ENCODE data around the gene CLASRP.

CLASRP gene

DNA sequence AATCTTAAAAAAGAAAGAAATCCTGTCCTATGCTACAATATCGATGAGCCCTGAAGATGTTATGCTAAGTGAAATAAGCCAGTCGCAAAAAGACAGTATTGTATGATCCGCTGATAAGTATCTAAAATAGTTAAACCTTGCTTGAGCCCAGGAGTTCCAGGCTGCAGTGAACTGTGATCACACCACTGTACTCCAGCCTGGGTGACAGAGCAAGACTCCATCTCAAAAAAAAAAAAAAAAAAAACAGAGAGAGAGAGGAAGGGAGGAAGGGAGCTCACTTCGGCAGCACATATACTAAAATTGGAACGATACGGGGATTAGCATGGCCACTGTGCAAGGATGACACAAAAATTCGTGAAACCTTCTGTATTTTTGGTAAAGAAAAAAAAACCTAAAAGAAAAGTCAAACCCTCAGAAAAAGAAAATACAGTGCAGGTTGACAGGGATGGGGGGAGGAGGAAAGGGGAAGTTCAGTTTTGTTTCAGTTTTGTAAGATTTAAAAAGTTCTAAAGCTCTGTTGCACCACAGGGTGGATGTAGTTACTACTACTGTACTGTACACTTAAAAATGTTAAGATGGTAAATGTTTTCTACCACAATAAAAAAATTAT is 8.4 kb downstream of the CLASRP start:
- 96% methylated on average over 7 of the region's 7 CpGs for WGBS
- no peak overlapping the region for H3K9ac ChIP-seq (ENCODE audit: low read depth, low read length)
- no peaks in the 10 kb centered on the region for H3K27me3 ChIP-seq (ENCODE audit: insufficient read depth, low read length)
- H3K9me3 ChIP-seq (ENCODE audit: insufficient read depth, low read depth, low read length): no peaks in the 10 kb centered on the region
- no peaks in the 10 kb centered on the region for H3K4me1 ChIP-seq (ENCODE audit: insufficient read depth, low read length)
- H3K36me3 ChIP-seq (ENCODE audit: insufficient read depth, low read length): peaks cover 54% of the 10 kb centered on the region
- no peak overlapping the region for H3K4me3 ChIP-seq (ENCODE audit: low read length)
- no peak overlapping the region for H3K27ac ChIP-seq (ENCODE audit: low read depth, low read length)

DNA sequence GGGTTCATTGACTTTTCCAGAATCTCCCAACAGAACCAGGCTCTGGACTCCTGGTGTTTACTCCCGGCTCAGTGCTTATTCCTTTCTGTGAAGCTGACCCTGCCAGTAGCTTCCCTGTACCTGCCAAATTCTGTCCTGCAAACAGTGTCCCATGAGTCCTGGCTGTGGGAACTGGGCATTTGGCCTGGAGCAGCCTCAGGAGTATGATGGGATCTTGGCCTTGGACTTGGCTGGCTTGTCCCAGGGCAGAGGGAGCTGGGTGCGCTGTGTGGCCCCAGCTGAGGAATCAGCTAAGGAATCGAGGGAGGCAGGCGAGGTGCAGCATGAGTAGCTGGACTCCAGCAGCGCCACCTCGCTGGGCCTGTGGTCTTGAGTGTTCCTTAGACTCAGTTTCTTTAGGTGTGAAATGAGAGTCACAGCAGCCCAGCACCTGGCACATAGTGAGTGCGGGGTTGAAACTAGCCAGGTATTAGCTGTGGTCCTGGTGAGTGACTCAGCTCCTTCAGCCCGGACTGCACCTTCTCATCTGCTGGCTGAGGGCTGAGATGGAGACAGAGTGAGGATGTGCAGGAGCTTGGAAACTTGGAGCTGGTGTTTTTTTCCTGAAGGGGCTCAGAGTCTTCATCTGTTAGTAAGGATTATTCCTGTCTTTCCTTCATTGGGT is 10.4 kb downstream of the CLASRP start:
- no peaks in the 10 kb centered on the region for H3K27me3 ChIP-seq (ENCODE audit: insufficient read depth, low read length)
- H3K27ac ChIP-seq (ENCODE audit: low read depth, low read length): no peak overlapping the region
- no peak overlapping the region for H3K4me3 ChIP-seq (ENCODE audit: low read length)
- no peaks in the 10 kb centered on the region for H3K4me1 ChIP-seq (ENCODE audit: insufficient read depth, low read length)
- H3K9me3 ChIP-seq (ENCODE audit: insufficient read depth, low read depth, low read length): no peaks in the 10 kb centered on the region
- peaks cover 51% of the 10 kb centered on the region for H3K36me3 ChIP-seq (ENCODE audit: insufficient read depth, low read length)
- 95% methylated on average over 8 of the region's 8 CpGs for WGBS
- no peak overlapping the region for H3K9ac ChIP-seq (ENCODE audit: low read depth, low read length)

DNA sequence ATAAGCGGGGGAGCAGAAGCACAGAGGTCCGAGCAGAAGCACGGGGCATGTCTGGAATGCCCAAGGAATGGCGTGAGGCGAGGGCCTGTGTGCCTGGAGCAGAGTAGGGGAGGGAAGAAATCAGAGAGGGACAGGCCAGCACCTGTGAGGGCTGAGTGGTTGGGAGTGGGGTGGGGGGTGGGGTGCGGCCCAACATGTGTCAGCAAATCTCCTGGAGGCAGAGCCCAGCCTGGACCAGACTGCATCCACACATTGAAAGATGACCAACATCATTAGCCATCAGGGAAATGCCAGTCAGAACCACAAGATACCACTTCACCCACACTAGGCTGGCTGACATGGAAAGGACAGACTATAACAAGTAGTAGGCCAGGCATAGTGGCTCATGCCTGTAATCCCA is 11.2 kb downstream of the CLASRP start:
- H3K4me1 ChIP-seq (ENCODE audit: insufficient read depth, low read length): no peaks in the 10 kb centered on the region
- peaks cover 50% of the 10 kb centered on the region for H3K36me3 ChIP-seq (ENCODE audit: insufficient read depth, low read length)
- H3K9ac ChIP-seq (ENCODE audit: low read depth, low read length): no peak overlapping the region
- H3K27ac ChIP-seq (ENCODE audit: low read depth, low read length): no peak overlapping the region
- no peak overlapping the region for H3K4me3 ChIP-seq (ENCODE audit: low read length)
- no peaks in the 10 kb centered on the region for H3K27me3 ChIP-seq (ENCODE audit: insufficient read depth, low read length)
- no peaks in the 10 kb centered on the region for H3K9me3 ChIP-seq (ENCODE audit: insufficient read depth, low read depth, low read length)
- 96% methylated on average over 6 of the region's 6 CpGs for WGBS

DNA sequence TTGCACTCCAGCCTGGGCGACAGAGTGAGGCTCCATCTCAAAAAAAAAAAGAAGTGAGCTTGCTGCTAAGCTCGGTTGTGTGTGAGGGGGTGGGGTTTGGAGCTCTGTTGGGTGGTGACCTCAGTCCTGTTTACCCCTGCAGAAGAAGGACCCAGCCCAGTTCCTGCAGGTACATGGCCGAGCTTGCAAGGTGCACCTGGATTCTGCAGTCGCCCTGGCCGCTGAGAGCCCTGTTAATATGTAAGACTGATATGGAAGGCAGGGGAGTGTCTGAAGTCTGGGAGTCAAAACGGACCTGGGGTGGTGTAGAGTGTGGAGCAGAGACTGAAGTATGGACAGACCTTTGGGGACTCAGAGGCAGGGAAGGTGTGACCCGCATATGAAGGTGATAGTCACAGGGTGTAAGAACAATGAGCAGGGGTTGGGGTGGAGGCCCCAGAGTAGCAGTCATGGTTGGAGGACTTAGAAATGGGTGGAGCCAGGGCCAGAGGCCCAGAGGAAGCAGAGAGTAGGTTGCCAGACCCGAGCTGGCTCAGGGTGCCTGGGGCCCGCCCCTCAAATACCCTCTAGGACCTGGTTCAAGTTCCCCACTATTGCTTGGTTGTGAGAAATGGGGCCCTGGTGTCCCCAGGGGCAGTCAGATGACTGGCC is 13.2 kb downstream of the CLASRP start:
- no peaks in the 10 kb centered on the region for H3K27me3 ChIP-seq (ENCODE audit: insufficient read depth, low read length)
- no peak overlapping the region for H3K27ac ChIP-seq (ENCODE audit: low read depth, low read length)
- no peaks in the 10 kb centered on the region for H3K4me1 ChIP-seq (ENCODE audit: insufficient read depth, low read length)
- WGBS: 91% methylated on average over 9 of the region's 9 CpGs
- H3K9me3 ChIP-seq (ENCODE audit: insufficient read depth, low read depth, low read length): no peaks in the 10 kb centered on the region
- H3K9ac ChIP-seq (ENCODE audit: low read depth, low read length): no peak overlapping the region
- no peak overlapping the region for H3K4me3 ChIP-seq (ENCODE audit: low read length)
- peaks cover 48% of the 10 kb centered on the region for H3K36me3 ChIP-seq (ENCODE audit: insufficient read depth, low read length)

DNA sequence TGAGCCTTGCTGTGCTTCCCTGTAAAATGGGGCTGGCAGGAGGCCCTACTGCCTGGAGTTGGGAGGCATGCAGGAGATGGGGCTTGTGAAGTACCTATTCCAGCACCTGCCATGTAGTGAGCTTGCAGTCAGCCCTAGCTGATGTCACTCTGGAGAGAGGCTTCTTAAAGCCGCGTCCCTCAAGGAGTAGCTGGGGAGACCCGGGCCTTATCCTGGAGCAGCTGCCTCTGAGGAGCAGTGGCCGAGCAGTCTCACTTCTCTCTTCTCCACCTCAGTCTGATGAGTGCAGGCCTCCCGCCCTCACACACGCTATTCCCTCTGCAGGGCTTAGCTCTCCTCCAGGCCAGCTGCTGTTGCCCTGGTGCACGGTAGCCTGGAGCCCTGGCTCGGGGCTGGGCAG is 18.0 kb downstream of the CLASRP start:
- Histone ChIP-seq H3K4me1 (ENCODE audit: insufficient read depth, low read length) (no peaks in the 10 kb centered on the region), H3K9ac (ENCODE audit: low read depth, low read length) (no peak overlapping the region), H3K9me3 (ENCODE audit: insufficient read depth, low read depth, low read length) (no peaks in the 10 kb centered on the region), H3K27me3 (ENCODE audit: insufficient read depth, low read length) (no peaks in the 10 kb centered on the region), H3K27ac (ENCODE audit: low read depth, low read length) (no peak overlapping the region), H3K36me3 (ENCODE audit: insufficient read depth, low read length) (peaks cover 88% of the 10 kb centered on the region), H3K4me3 (ENCODE audit: low read length) (no peak overlapping the region)
- WGBS: 95% methylated on average over 8 of the region's 8 CpGs

DNA sequence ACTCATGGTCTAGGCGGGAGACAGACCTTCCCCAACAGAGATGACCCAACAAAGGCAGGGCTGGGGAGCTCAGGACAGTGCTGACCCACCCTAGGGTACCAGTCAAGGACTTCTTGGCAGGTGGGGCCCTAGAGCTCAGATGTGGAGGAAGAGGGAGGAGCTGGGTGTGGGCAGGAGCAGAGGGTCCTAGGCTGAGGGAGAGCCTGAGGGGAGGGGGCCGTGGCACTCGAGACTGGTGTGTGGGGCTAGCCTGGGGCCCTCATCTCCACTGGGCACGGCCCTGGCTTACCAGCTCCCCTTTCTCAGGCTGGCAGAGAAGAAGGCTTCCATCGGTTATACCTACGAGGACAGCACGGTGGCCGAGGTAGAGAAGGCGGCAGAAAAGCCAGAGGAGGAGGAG is 18.6 kb downstream of the CLASRP start:
- 94% methylated on average over 9 of the region's 9 CpGs for WGBS
- no peaks in the 10 kb centered on the region for H3K9me3 ChIP-seq (ENCODE audit: insufficient read depth, low read depth, low read length)
- H3K36me3 ChIP-seq (ENCODE audit: insufficient read depth, low read length): peaks cover 89% of the 10 kb centered on the region
- no peak overlapping the region for H3K4me3 ChIP-seq (ENCODE audit: low read length)
- H3K4me1 ChIP-seq (ENCODE audit: insufficient read depth, low read length): no peaks in the 10 kb centered on the region
- H3K9ac ChIP-seq (ENCODE audit: low read depth, low read length): no peak overlapping the region
- no peak overlapping the region for H3K27ac ChIP-seq (ENCODE audit: low read depth, low read length)
- H3K27me3 ChIP-seq (ENCODE audit: insufficient read depth, low read length): no peaks in the 10 kb centered on the region

DNA sequence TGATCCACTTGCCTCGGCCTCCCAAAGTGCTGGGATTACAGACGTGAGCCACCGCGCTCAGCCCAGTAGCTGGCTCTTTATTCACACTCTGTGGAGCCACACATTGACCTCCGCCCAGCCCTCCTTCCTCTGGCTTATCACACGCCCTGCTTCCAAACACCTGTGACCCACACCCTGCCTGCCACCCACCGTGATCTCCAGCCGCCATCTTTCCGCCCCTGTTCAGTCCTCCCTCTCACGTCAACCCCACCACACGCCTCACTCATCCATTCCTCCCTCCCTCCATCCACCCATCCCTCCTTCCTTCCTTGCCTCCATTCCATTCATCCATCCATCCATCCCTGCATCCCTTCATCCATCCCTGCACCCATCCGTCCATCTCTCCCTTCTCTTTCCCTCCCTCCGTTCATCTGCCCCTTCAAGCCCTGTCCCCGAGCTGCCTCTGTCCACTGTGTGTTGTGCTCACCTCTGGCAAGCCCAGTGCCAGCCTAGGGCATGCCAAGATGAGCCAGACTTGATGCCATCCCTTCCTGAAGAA is 19.8 kb downstream of the CLASRP start:
- peaks cover 92% of the 10 kb centered on the region for H3K36me3 ChIP-seq (ENCODE audit: insufficient read depth, low read length)
- WGBS: 92% methylated on average over 14 of the region's 14 CpGs
- H3K27ac ChIP-seq (ENCODE audit: low read depth, low read length): no peak overlapping the region
- no peaks in the 10 kb centered on the region for H3K27me3 ChIP-seq (ENCODE audit: insufficient read depth, low read length)
- H3K4me1 ChIP-seq (ENCODE audit: insufficient read depth, low read length): no peaks in the 10 kb centered on the region
- no peaks in the 10 kb centered on the region for H3K9me3 ChIP-seq (ENCODE audit: insufficient read depth, low read depth, low read length)
- no peak overlapping the region for H3K9ac ChIP-seq (ENCODE audit: low read depth, low read length)
- H3K4me3 ChIP-seq (ENCODE audit: low read length): no peak overlapping the region

DNA sequence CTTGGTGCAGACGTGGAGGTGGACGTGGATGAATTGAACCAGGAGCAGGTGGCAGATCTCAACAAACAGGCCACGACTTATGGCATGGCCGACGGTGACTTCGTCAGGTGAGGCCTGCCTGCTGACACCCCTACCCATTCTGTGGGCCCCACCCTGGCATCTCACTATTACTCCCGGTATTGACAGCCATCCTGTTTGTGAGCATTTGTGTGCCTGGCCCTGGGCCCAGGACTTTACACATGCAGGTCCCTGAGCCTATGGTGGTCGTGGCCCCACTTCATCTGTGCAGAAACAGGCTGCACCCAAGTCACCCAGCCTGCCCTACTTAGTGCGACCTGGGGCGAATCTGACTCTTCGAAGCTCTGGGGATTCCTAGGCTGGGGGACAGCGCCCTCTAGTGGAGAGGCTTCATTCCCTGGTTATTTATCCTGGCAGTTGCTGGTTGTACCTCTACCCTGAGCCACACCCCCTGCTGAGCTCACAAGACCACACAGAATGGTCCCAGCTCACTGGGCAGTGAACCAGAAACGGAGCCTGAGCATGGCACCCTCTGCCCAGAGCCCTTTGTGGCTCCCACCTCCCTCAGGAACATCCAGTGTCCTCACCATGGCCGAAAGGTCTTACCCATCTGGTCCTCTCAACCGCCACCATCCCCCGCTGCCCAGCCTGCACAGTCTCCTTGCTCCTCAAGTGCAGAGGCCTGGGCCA is 20.6 kb downstream of the CLASRP start:
- H3K36me3 ChIP-seq (ENCODE audit: insufficient read depth, low read length): peaks cover 94% of the 10 kb centered on the region
- H3K9ac ChIP-seq (ENCODE audit: low read depth, low read length): no peak overlapping the region
- H3K4me3 ChIP-seq (ENCODE audit: low read length): no peak overlapping the region
- no peak overlapping the region for H3K27ac ChIP-seq (ENCODE audit: low read depth, low read length)
- no peaks in the 10 kb centered on the region for H3K4me1 ChIP-seq (ENCODE audit: insufficient read depth, low read length)
- no peaks in the 10 kb centered on the region for H3K9me3 ChIP-seq (ENCODE audit: insufficient read depth, low read depth, low read length)
- WGBS: 78% methylated on average over 16 of the region's 16 CpGs
- H3K27me3 ChIP-seq (ENCODE audit: insufficient read depth, low read length): no peaks in the 10 kb centered on the region

DNA sequence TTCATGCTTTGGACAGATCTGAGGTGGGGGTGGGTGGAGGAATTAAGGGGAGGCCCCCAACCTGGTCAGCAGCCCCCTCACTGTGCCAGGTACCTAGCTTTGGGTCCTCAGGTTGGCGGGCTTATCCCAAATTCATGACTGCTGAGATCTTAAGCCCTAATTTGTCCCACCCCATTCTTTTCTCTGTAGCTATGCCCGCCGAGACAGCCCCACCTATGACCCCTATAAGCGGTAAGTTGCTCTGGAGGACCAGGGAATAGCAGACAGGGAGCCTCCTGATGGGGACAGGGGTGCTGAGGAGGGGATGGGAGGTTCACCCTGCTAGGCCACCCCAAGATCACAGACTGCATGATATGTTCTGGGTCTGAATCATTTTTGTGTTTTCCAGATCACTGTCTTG is 23.1 kb downstream of the CLASRP start:
- Histone ChIP-seq H3K36me3 (ENCODE audit: insufficient read depth, low read length) (peaks cover 84% of the 10 kb centered on the region), H3K9me3 (ENCODE audit: insufficient read depth, low read depth, low read length) (no peaks in the 10 kb centered on the region), H3K27ac (ENCODE audit: low read depth, low read length) (no peak overlapping the region), H3K4me3 (ENCODE audit: low read length) (no peak overlapping the region), H3K9ac (ENCODE audit: low read depth, low read length) (no peak overlapping the region), H3K27me3 (ENCODE audit: insufficient read depth, low read length) (no peaks in the 10 kb centered on the region), H3K4me1 (ENCODE audit: insufficient read depth, low read length) (no peaks in the 10 kb centered on the region)
- WGBS: 97% methylated on average over 4 of the region's 4 CpGs

DNA sequence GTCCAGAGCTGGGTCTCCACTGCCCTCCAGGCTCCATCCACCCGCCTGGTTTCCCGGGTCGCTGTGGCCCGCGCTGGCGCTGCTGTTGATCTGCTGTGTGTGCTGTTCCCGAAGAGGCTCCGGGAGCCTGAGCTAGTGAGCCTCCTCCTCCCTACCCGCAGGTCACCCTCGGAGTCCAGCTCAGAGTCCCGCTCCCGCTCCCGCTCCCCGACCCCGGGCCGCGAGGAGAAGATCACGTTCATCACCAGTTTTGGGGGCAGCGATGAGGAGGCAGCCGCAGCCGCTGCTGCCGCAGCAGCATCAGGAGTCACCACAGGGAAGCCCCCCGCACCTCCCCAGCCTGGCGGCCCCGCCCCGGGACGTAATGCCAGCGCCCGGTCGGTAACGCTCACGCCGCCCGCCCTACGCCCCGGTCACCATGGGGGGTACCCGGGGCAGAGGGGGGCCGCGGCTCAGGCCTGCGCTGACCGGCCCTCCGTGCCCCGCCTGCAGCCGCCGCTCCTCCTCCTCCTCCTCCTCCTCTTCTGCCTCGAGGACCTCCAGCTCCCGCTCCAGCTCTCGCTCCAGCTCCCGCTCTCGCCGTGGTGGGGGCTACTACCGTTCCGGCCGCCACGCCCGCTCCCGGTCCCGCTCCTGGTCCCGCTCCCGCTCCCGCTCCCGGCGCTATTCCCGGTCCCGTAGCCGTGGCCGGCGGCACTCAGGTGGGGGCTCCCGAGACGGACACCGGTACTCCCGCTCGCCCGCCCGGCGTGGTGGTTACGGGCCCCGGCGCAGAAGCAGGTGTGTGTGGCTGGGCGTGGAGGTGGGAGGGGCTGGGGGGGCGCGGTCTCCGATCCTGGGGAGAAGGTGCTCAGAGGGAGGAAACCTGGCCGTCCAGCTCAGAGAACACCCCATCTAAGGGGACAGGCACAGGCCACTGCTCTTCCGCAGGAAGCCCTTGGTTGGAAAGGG is 25.3 kb downstream of the CLASRP start:
- Histone ChIP-seq H3K27me3 (ENCODE audit: insufficient read depth, low read length) (no peaks in the 10 kb centered on the region), H3K4me1 (ENCODE audit: insufficient read depth, low read length) (no peaks in the 10 kb centered on the region), H3K4me3 (ENCODE audit: low read length) (no peak overlapping the region), H3K27ac (ENCODE audit: low read depth, low read length) (no peak overlapping the region), H3K9ac (ENCODE audit: low read depth, low read length) (no peak overlapping the region), H3K36me3 (ENCODE audit: insufficient read depth, low read length) (peaks cover 73% of the 10 kb centered on the region), H3K9me3 (ENCODE audit: insufficient read depth, low read depth, low read length) (no peaks in the 10 kb centered on the region)
- 96% methylated on average over 85 of the region's 85 CpGs for WGBS

Data from HUES64 (cell line).